NCI-H2171 treated with DMSO at 0.1 percent for 48 hours (cell line): Measurements from ENCODE around the gene NAT8L.
A peak's percentile ranks its signal among the peaks of the same experiment; 100 is the strongest.
"Not testable (repeated sequence)": the region's sequence is repeated elsewhere in the genome, so short reads cannot be mapped to it uniquely, and the experiment has no call there.

Source experiments
- DNase-seq: peaks from one replicate; lab custom pipeline; 2025; lab: John Stamatoyannopoulos, UW

The NAT8L gene

GRCh38 chr4:2059046-2059725, at the start of gene NAT8L:
Gene NAT8L (plus strand): TSS chr4:2059327. CDS start chr4:2059512, 185 bp downstream.
- DNase-seq = peak; percentile 40

- DNase-seq = peak; percentile 51
These were observed 49.4 kb upstream of the NAT8L start for GRCh38 chr4:2009651-2010233.

GRCh38 chr4:2011583-2011982, 47.5 kb upstream of the NAT8L start:
- DNase-seq = no peak

GRCh38 chr4:2015008-2015407, 44.1 kb upstream of the NAT8L start:
- no peak for DNase-seq

GRCh38 chr4:2021358-2022018, 37.6 kb upstream of the NAT8L start:
- not testable (repeated sequence) for DNase-seq

- DNase-seq = no peak
These were observed 34.4 kb upstream of the NAT8L start for GRCh38 chr4:2024683-2025082.

- no peak for DNase-seq
These were observed 33.3 kb upstream of the NAT8L start for GRCh38 chr4:2025817-2026216.

- not testable (repeated sequence) for DNase-seq
These were observed 32.0 kb upstream of the NAT8L start for GRCh38 chr4:2027120-2027519.

- not testable (repeated sequence) for DNase-seq
These were observed 28.0 kb upstream of the NAT8L start for GRCh38 chr4:2031161-2031560.

- no peak for DNase-seq
These were observed 22.8 kb upstream of the NAT8L start for GRCh38 chr4:2036327-2036726.

GRCh38 chr4:2036866-2037265, 22.3 kb upstream of the NAT8L start:
- DNase-seq = no peak

GRCh38 chr4:2040391-2041238, 18.5 kb upstream of the NAT8L start:
- peak; percentile 0 for DNase-seq

GRCh38 chr4:2041239-2042130, 17.6 kb upstream of the NAT8L start:
- peak; percentile 37 for DNase-seq

GRCh38 chr4:2042204-2042946, 16.8 kb upstream of the NAT8L start:
- DNase-seq = no peak

- DNase-seq = no peak
These were observed 16.2 kb upstream of the NAT8L start for GRCh38 chr4:2042947-2043395.

GRCh38 chr4:2043396-2044118, 15.6 kb upstream of the NAT8L start:
- DNase-seq = no peak

- no peak for DNase-seq
These were observed 15.0 kb upstream of the NAT8L start for GRCh38 chr4:2044119-2044485.

- no peak for DNase-seq
These were observed 14.3 kb upstream of the NAT8L start for GRCh38 chr4:2044542-2045517.

- DNase-seq = no peak
These were observed 13.6 kb upstream of the NAT8L start for GRCh38 chr4:2045518-2045951.
